CD4-positive, alpha-beta T cell treated with Interleukin-2 at 100 ng/mL for 4 hours (primary cell): ENCODE measurements around the gene PITPNC1.

ENCODE experiments used
- DNase-seq: peaks from one replicate; pipeline ENCODE4 v3.0.0-alpha.2; 2020; ENCODE audit warnings: low spot score

Gene PITPNC1

DNA sequence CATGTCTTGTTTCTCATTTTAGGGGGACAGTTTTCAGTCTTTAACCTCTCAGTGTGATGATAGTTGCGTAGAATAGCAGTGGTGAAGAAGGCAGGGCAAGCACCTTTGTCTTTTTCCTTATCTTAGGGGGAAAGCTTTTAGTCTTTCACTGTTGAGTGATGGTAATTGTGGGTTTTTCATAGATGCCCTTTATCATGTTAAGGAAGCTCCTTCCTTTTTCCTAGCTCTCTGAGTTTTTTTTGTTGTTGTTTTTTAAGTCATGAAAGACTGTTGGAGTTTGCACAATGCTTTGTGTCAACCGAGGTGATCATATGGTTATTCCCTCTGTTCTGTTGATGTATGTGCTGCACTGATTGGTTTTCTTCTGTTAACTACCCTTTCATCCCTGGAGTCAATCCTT is 356.4 kb downstream of the PITPNC1 start:
- no peak for DNase-seq

DNA sequence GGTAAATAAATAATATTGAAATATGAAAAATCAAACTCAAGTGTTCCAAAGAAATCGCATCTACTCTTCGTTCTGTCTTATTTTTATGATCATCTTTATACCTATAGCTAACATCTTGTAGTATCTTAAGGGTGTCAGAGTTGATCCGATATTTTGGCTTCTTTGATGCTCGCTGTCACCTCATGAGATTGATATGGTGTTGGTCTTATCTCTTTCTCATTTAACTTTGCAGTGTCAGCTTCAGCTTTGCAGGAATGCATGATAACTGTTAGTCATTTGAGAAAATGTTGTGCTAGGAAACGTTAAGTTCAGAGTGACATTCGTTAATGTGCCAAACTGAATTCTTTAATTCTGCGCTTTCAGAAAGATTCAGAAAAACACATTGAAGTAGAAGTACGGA is 360.1 kb downstream of the PITPNC1 start:
- no peak for DNase-seq

DNA sequence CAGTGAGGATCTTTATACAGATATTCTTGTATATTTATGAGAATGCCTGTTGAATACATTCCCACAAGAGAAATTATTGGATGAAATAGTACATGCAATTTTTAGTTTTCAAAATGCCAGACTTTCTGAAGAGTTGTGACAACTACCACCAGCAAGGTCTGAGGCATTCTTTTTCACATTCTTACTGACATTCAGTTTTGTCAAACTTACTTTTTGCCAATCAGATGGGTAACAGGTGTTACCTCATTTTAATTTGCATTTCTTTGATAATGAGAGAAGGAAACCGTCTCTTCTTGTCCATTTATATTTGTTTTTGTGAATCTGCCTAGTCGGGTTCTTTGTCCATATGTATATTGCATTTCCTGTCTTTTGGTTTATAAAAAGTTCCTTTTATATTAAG is 364.9 kb downstream of the PITPNC1 start:
- no peak for DNase-seq
